Mesenteric fat pad (tissue), 1 donor: ENCODE data around the gene ZNF28. TPM values are rescaled to one million over a fixed set of nuclear protein-coding genes. Genes with fewer than 3 reads are reported as not detected.
A peak's percentile ranks its signal among the peaks of the same experiment; 100 is the strongest.
"Not testable (repeated sequence)": the region's sequence is repeated elsewhere in the genome, so short reads cannot be mapped to it uniquely, and the experiment has no call there.

Source experiments
- DNase-seq: peaks from one replicate; pipeline ENCODE4 v3.0.0-alpha.2; 2020; ENCODE audit warnings: low spot score
- long read RNA-seq: library from polyadenylated mRNA; unstranded; transcript quantifications from one replicate; pipeline ENCODE4 v2.0.0, GENCODE V29; 2020
- total RNA-seq: library from RNA; stranded (reverse); fragmentation: NEBNext Ultra II Directional; extraction: Animal tissue kit (Norgen Biotek cat#: 25700); gene quantifications from one replicate; pipeline ENCODE4 v1.2.1, GENCODE V29; 2021
- donor health status: DM: yes; HTN: yes; CAD: no.

ZNF28 gene
- total RNA-seq: 11.1 TPM
- long read RNA-seq: 0 reads

DNA sequence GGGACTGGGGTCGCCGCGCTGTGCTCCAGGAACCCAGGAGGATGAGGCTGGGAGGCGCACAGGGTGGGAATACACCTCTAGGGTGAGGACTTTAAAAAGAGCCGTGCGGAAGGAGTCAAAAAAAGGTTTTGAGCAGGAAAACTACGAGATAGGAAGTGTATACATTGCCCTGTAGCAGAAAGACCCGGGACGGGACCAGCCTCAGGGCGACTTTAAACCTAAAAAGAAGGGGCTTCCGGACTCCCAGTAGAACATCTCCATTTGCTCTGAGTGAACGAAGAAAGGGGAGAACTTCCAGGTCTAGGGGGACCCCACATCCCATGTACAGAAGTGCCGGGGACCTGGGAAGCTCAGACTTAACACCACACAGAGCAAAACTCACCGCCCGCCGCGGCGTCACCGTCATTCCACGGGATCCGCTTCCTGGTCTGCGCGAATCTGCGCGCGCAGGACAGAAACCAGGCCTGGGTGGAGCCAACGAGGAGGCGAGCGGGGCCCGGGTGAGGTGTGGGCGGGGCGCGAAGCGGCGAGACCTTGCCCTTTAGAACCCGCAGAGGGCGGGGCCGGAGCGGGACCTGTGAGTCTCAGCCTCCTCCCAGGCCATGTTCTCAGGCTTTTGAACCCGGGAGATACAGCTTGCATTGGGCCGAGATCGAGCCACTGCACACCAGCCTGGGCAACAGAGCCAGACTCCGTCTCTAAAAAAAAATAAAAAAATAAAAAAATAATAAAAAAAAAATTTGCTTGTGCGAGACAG lies at the start of gene ZNF28:
TSS of gene ZNF28 (minus strand) at position 430 of the 757 bp plus-strand sequence. CDS start 3,675 bp downstream, outside the sequence.
- not testable (repeated sequence) for DNase-seq

DNA sequence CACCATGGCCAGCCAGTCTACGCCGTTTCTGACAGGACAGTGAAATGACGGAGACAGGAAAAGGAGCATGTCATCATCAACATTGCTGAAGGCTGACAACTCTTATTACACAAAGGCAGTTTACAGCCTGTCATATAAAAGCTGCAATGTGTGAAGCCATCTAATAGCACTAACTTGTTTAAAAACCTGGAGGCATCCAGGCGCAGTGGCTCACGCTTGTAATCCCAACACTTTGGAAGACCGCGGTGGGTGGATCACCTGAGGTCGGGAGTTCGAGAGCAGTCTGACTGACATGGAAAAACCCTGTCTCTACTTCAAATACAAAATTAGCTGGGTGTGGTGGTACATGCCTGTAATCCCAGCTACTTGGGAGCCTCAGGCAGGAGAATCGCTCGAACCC lies 46.6 kb upstream of the ZNF28 start:
- DNase-seq: not testable (repeated sequence)

DNA sequence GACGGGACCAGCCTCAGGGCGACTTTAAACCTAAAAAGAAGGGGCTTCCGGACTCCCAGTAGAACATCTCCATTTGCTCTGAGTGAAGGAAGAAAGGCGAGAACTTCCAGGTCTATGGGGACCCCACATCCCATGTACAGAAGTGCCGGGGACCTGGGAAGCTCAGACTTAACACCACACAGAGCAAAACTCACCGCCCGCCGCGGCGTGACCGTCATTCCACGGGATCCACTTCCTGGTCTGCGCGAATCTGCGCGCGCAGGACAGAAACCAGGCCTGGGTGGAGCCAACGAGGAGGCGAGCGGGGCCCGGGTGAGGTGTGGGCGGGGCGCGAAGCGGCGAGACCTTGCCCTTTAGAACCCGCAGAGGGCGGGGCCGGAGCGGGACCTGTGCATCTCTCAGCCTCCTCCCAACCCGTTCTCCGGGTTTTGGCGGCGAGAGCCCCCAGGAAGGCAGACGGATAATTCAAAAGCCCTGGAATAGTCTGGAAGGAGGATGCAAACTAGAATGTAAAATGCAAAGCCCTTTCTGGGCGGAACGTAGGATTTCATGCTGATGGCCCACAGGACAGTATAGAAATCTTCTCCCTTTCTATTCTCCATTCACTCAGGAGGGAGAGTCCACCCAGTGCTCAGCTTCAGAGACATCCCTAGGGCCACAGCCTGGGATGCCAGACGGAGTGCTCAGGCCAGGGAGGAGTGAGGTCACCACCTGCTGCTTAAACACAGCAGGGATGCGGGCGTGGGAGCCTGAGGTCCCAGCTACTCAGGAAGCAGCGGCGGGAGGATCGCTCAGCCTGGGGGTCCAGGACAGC lies 36.2 kb upstream of the ZNF28 start, which contains the start of gene ZNF468:
TSS of gene ZNF468 (minus strand) at position 242 of the 814 bp plus-strand sequence. CDS start 3,347 bp downstream, outside the sequence.
- peak; percentile 93 for DNase-seq

DNA sequence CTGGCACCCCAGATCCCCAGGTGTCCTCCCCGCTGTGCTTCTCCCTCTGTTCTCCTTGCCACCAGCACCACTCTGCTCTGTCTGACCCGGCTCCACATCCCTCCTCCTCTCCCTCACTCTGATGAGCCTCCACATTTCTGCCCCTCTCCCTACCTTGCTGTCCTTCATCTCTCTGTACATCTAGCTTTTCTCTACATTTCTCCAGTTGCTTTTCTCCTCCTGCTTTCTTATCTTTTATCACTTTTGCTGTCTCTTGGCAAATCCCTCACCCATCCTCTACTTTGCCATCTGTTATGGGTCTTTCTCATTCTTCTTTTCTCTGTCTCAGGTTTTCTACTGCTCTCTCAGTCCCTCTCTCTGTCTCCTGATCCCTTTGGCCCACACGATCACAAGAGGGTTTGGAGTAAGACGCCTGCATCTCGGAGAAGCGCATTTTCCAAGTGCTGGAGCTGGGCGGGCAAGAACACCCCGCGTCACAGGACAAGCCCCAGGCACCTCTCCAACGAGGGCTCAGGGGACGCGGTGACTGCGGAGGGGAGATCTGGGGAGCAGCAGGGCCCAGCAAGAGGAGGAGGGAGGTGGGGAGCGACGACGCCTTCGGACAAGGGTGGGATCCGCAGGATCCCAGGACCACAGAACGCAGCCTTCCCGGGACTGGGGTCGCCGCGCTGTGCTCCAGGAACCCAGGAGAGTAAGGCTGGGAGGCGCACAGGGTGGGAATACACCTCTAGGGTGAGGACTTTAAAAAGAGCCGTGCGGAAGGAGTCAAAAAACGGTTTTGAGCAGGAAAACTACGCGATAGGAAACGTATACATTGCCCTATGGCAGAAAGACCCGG lies 35.3 kb upstream of the ZNF28 start:
- DNase-seq: not testable (repeated sequence)

DNA sequence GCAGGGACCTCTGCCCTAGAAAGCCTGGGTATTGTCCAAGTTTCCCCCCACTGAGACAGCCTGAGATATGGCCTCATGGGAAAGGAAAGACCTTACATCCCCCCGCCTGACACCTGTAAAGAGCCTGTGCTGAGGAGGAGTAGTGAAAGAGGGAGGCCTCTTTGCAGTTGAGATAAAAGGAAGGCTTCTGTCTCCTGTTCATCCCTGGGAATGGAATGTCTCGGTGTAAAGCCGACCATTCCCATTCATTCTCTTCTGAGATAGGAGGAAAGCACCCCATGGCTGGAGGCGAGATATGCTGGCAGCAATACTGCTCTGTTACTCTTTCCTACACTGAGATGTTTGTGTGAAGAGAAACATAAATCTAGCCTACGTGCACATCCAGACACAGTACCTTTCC lies 25.9 kb upstream of the ZNF28 start:
- not testable (repeated sequence) for DNase-seq

DNA sequence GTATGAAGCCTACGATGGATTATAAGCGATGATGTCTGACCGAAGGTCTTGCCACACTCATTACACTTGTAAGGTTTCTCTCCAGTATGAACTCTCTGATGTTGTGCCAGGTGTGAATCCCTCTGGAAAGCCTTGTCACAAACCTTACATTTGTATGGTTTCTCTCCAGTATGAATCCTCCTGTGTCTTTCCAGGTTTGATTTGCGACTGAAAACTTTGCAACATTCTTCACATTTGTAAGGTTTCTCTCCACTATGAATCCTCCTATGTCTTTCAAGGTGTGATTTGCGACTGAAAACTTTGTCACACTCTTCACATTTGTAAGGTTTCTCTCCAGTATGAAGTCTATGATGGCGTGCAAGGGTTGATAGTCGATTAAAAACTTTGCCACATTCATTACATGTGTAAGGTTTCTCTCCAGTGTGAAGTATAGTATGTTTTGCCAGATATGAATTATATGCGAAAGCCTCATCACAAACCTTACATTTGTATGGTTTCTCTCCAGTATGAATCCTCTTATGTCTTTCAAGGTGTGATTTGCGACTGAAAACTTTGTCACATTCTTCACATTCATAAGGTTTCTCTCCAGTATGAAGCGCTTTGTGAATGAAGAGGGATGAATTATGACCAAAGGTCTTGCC lies 19.5 kb upstream of the ZNF28 start:
- DNase-seq: not testable (repeated sequence)

DNA sequence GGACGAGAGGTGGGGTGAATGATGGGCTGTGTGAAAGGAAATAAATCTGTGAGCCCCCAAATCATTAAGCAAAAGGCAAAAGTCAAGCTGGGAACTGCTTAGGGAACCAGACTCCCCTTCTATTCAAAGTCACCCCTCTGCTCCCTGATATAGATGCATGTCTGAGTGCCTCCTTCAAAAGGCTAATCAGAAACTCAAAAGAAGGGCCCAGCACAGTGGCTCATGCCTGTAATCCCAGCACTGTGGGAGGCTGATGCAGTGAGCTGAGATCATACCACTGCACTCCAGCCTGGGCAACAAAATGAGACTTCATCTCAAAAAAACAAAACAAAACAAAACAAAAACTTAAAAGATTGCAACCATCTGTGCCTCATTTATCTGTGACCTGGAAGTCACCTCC lies 12.9 kb upstream of the ZNF28 start:
- DNase-seq: not testable (repeated sequence)

DNA sequence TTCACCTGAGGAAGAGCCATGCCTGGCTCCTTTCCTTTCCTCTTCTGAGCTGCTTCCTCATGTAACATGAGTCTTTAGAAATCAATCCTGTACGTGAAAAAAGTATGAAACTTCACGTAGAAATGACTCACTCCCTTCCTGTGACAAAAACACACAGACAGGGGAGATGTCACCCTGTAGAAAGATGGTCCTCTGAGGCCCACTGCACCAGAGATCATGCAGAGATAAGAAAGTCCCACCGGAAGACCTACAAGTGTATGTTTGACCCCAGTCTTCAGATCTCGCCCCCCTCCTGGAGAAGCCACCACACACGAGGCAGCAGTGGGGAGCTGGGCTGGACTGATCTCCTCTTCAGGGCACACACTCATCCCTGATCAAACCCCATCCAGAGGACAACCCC lies 12.1 kb upstream of the ZNF28 start:
- DNase-seq: not testable (repeated sequence)

DNA sequence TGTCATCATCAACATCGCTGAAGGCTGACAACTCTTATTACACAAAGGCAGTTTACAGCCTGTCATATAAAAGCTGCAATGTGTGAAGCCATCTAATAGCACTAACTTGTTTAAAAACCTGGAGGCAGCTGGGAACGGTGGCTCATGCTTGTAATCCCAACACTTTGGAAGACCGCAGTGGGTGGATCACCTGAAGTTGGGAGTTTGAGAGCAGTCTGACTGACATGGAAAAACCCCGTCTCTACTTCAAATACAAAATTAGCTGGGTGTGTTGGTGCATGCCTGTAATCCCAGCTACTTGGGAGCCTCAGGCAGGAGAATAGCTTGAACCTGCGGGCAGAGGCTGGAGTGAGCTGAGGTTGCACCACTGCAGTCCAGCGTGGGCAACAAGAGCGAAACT lies 8.4 kb upstream of the ZNF28 start:
- not testable (repeated sequence) for DNase-seq

DNA sequence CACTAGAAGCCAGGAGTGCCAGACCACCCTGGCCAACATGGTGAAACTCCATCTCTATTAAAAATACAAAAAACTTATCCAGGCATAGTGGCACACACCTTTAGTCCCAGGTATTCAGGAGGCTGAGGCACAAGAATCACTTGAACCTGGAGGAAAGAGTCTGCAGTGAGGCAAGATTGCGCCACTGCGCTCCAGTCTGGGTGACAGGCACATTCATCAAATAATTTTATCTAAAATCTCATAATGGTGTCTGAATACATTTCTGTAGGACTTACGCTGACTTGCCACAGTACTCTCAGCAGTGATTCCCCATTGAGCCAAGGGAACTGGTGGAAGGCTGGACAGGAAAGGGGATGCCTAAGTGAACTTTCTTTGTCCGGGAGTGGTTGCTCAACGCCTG lies 4.3 kb upstream of the ZNF28 start:
- DNase-seq: no peak

DNA sequence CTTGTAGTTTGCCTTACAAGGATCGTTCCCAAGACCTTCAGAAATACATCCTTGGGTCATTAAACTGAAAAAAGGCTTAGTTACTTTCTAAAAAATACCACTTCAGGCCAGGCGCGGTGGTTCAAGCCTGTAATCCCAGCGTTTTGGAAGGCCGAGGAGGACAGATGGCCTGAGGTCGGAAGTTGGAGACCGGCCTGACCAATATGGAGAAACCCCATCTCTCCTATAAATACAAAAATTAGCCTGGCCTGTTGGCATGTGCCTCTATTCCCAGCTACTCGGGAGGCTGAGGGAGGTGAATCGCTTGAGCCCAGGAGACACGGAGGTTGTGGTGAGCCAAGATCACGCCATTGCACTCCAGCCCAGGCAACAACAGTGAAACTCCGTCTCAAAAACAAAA lies 2.2 kb upstream of the ZNF28 start:
- no peak for DNase-seq

DNA sequence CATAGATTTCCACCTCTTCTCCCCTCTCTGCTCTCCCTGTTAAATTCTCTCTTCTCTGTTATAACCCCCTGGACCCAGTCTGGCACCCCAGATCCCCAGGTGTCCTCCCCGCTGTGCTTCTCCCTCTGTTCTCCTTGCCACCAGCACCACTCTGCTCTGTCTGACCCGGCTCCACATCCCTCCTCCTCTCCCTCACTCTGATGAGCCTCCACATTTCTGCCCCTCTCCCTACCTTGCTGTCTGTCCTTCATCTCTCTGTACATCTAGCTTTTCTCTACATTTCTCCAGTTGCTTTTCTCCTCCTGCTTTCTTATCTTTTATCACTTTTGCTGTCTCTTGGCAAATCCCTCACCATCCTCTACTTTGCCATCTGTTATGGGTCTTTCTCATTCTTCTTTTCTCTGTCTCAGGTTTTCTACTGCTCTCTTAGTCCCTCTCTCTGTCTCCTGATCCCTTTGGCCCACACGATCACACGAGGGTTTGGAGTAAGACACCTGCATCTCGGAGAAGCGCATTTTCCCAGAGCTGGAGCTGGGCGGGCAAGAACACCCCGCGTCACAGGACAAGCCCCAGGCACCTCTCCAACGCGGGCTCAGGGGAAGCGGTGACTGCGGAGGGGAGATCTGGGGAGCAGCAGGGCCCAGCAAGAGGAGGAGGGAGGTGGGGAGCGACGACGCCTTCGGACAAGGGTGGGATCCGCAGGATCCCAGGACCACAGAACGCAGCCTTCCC lies 795 bp downstream of the ZNF28 start:
- not testable (repeated sequence) for DNase-seq

DNA sequence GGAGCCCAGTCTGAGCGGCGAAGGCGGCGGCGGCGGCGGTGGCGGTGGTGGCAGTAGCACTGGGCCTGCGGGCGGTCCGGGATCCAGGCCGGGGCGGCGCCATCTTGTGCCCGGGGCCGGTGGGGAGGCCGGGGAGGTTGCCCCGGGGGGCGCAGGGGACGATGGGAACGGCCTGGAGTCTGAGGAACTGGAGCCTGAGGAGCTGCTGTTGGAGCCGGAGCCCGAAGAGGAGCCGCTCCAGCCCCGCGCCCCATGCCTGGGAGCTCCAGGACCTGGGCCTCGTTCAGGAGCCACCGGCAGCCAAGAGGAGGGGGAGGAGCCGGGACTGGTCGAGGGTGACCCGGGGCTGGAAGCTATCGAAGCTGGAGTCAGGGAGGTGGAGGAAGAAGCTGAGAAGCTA lies 11.6 kb downstream of the ZNF28 start:
- DNase-seq: no peak

DNA sequence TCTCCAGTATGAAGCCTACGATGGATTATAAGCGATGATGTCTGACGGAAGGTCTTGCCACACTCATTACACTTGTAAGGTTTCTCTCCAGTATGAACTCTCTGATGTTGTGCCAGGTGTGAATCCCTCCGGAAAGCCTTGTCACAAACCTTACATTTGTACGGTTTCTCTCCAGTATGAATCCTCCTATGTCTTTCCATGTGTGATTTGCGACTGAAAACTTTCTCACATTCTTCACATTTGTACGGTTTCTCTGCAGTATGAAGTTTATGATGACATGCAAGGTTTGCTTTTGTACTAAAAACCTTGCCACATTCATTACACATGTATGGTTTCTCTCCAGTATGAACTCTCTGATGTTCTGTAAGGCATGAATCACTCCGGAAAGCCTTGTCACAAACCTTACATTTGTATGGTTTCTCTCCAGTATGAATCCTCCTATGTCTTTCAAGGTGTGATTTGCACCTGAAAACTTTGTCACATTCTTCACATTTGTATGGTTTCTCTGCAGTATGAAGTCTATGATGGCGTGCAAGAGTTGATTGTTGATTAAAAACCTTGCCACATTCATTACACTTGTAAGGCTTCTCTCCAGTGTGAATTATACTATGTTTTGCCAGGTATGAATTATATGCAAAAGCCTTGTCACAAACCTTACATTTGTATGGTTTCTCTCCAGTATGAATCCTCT lies 21.3 kb downstream of the ZNF28 start:
- not testable (repeated sequence) for DNase-seq

DNA sequence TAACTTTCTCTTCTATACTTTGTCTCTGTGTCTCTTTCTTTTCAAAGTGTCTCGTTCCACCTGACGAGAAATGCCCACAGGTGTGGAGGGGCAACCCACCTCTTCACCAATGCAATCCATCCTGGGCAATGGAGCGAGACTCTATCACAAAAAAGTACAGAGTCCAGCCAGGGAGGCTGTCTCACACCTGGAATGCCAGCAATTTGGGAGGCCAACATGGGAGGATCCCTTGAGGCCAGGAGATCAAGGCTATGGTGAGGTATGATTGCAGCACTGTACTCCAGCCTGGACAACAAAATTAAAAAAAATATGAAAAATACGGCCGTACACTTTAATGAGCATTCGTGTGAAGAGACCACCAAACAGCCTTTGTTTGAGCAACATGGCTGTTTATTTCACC lies 32.0 kb downstream of the ZNF28 start:
- no peak for DNase-seq

DNA sequence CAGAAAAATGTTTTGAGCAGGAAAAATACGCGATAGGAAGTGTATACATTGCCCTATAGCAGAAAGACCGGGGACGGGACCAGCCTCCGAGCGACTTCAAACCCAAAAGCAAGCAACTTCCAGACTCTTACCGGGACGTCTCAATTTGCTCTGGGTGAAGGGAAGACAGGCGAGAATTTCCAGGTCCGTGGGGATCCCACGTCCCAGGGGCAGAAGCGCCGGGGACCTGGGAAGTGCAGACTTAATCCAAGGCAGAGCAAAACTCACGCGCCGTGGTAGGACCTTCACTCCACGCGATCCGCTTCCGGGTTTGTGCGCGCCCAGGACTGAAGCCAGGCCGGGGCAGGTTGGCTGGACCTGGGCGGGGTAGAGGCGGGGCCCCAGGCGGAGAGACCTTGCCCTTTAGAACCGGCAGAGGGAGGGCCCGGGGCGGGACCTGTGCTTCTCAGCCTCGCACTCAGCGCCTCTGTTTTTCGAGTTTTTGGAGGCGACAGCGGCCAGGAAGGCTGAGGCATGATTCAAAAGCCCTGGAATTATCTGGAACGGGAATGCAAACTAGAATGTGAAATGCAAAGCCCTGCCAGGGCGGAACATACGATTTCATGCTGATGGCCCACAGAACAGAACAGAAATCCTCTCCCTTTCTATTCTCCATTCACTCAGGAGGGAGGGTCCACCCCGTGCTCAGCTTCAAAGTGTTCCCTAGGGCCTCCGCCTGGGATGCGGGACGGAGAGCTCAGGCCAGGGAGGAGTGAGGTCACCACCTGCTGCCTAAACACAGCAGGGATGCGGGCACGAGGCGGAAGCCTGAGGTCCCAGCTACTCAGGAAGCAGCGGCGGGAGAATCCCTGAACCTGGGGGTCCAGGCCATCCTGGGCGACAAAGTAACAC lies 34.7 kb downstream of the ZNF28 start, which contains the start of gene ZNF600:
TSS of gene ZNF600 (minus strand) at position 328 of the 891 bp plus-strand sequence. CDS start 7,903 bp downstream, outside the sequence.
- DNase-seq: peak; percentile 95

DNA sequence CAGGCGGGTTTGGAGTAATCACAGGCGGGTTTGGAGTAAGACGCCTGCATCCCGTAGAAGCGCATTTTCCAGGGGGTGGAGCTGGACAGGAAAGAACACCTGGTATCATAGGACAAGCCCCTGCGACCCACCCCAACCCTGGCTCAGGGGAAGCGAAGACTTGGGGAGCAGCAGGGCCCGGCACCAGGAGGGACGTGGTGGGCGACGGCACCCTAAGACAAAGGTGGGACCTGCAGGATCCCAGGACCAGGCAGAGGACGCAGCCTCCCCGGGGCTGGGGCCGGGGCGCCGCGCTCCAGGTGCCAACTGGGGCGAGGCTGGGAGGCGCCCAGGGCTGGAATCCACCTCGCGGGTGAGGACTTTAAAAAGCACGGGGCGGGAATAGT lies 35.4 kb downstream of the ZNF28 start:
- no peak for DNase-seq

DNA sequence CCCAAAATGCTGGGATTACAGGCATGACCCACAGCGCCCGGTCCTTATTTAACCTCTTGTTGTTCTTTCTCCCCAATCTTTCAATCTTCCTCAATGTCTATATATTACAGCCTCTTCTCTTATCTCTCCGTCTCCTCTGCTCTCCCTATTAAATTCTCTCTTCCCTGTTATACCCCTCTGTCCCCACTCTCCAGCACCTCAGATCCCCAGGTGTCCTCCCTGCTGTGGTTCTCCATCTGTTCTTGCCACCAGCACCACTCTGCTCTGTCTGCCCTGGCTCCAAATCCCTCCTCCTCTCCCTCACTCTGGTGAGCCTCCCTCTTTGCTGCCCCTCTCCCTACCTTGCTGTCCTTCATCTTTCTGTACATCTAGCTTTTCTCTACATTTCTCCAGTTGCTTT lies 35.9 kb downstream of the ZNF28 start:
- DNase-seq: no peak
